HG03378 (cell line): ENCODE measurements around the gene CREB5.
"Not testable (repeated sequence)": the region's sequence is repeated elsewhere in the genome, so short reads cannot be mapped to it uniquely, and the experiment has no call there.

Experiments used
- ATAC-seq: cut with Tn5 transposase; IDR thresholded peaks from one replicate; pipeline ENCODE4 v1.9.1; 2021; ENCODE audit warnings: mild to moderate bottlenecking, moderate library complexity; ENCODE audit not compliant: unreplicated experiment

CREB5 gene, protein sequence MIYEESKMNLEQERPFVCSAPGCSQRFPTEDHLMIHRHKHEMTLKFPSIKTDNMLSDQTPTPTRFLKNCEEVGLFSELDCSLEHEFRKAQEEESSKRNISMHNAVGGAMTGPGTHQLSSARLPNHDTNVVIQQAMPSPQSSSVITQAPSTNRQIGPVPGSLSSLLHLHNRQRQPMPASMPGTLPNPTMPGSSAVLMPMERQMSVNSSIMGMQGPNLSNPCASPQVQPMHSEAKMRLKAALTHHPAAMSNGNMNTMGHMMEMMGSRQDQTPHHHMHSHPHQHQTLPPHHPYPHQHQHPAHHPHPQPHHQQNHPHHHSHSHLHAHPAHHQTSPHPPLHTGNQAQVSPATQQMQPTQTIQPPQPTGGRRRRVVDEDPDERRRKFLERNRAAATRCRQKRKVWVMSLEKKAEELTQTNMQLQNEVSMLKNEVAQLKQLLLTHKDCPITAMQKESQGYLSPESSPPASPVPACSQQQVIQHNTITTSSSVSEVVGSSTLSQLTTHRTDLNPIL

GRCh38 chr7:28411876-28412662 is at the start of gene CREB5:
TSS of gene CREB5 (plus strand) at chr7:28412518. CDS start at chr7:28412915, 397 bp downstream.
- no peak for ATAC-seq

DNA sequence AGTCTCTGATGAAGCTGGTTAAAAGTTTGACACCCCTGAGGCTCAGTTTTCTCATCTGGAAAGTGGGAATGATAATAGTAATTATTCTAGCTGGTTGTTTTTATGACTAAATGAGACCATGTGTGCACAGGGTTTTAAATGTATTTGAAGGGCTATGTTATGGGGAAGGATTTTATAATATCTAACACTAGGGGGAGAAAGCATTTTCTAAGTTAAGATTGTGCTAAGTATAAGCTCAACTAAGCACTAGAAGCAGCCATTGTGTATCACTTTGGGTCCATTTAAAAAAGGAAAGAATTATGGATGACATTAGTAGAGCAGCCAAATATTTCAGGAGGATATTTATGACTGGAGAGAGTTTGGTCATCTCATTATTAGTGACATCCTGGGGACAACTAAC is 49.5 kb upstream of the CREB5 start:
- no peak for ATAC-seq

- no peak for ATAC-seq
These were observed 48.2 kb upstream of the CREB5 start for GRCh38 chr7:28364082-28364481.

DNA sequence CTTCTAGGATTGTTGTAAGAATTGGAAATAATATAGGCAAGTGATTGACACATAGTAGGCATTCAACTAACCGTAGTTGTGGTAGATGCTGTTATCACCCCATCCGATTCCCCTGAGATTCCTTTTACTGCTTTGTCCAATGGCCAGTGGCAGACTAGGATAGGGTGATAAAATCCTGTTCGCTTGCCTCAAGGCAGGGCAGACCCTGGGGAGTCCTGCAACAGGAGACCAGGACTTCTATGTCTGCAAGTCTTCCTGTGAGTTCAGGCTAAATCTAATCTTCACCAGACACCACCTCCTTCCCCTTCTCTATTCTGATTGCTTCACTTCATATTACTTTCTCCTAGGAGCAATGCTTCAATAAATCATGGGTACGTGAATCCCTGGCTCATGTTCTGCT is 42.8 kb upstream of the CREB5 start:
- ATAC-seq: no peak

- no peak for ATAC-seq
These were observed 40.5 kb upstream of the CREB5 start for GRCh38 chr7:28371846-28372245.

GRCh38 chr7:28373990-28374389 is 38.3 kb upstream of the CREB5 start:
- no peak for ATAC-seq

GRCh38 chr7:28375729-28376128 is 36.6 kb upstream of the CREB5 start:
- ATAC-seq: no peak

- no peak for ATAC-seq
These were observed 35.7 kb upstream of the CREB5 start for GRCh38 chr7:28376634-28377033.

DNA sequence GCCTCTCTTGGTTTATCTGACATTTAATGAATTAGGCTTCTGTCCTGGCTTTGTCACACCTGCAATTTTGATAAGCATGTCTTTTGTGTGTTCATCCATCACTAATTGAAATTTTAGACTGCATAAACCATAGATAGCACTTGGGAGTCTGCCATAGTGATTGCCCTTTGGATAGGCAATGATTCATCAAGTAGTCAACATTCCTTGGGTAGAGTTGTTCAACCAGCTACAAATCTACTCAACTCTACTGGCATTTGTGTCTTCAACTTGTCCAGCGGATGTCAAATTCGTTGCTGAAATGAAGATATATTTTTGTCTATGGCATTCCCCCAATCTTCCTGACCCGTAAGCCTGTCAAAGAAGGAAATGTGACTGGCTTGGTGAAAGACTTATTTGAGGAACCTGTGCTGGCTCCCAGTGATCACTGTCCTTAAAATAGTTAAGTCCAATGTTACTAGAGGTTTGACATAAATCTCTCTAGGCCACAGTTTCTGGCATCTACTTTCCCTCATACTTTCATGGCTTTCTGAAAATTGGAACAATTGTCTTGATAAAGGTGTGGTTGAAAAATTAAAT is 33.7 kb upstream of the CREB5 start:
- ATAC-seq: no peak

GRCh38 chr7:28381466-28381865 is 30.9 kb upstream of the CREB5 start:
- no peak for ATAC-seq

DNA sequence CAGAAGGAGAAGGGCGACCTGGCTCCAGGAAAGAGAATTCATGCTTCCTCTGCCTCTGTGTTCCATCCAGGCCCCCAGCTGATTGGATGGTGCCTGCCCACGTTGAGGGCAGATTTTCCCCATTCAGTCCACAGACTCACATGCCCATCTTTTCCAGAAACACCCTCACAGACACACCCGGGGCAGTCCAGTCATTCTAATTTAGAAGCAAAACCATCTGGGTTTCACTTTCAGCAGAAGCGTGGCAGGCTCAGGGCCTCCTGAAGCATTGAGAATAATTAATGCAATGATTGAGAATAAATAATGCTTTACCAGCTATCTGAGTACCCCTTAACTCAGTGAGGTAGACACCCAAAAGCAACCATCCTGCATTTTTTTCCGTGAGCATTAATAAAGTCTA is 30.2 kb upstream of the CREB5 start:
- ATAC-seq: no peak

DNA sequence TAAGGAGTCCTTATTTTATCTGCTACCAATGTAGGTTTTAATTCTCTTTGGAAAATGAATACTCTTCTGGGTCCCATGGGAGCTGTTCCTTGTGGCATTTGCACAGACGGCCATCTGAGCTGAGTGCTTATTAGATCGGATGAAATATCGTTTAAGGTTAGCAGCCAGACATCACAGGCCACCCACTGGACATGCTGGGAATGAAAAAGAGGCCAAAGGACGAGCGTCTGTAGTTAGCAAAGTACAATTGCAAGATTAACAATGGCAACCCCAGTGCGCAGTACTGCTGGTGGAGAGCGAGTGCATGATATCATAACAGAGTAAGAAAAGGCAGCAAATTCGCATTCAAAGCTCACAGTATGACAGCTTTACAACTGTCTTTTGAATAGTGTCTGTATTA is 28.3 kb upstream of the CREB5 start:
- no peak for ATAC-seq

GRCh38 chr7:28389504-28390395 is 22.6 kb upstream of the CREB5 start:
- ATAC-seq: no peak

- ATAC-seq: no peak
These were observed 21.9 kb upstream of the CREB5 start for GRCh38 chr7:28390426-28390825.

DNA sequence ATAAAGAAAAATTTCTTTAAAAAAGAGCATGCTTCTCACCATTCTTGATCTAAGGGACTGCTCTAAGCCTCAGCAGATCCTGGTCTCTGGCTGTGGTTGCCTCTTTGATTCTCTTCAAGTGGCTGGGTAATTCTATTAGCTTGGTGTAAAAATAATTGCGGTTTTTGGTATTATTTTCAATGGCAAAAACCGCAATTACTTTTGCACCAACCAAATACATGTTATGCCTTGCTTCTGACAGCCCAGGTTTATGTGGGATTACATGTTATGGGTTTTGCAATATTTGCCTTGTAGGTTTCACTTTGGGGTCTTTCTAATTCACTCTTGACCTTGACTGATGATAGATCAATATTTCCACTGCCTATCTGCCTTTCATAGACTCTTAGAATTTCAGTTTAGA is 20.0 kb upstream of the CREB5 start:
- ATAC-seq: no peak

DNA sequence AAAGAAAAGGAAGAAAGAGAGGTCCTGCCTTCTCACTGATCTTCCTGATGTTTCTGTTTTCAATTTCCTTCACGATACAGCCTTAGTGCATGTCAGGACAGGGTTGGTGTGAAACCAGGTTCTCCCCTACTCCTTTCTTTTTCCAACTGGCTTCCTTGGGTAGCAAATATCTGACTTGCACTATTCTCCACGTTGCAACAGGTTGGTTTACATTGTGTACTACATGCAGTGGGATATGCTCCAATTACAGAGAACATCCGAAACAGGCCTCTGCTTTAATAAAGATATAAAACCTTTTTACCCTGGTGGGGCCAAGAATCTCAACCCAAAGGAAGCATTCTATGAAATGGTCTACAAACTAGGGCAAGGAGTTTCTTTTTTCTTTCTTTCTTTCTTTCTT is 16.9 kb upstream of the CREB5 start:
- ATAC-seq: no peak

DNA sequence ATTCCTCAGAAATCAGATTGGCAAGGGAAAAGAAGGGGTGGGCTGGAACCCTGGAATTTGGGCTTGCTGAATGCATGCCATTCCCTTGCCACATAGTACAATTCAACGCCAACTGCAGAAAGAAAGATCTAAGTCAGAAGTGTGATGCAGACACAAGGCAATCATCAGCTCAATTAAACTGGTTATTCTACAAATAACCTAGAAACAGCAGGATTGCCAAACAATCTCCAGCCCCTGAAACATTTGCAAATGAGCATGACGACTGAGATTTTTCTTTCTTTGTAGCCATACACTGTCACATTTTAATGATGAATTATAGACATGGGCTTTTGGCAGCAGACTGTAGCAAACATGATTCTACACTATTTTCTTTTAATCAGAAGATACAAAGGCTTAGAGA is 16.5 kb upstream of the CREB5 start:
- no peak for ATAC-seq

GRCh38 chr7:28397141-28397540 is 15.2 kb upstream of the CREB5 start:
- ATAC-seq: no peak

- no peak for ATAC-seq
These were observed 11.4 kb upstream of the CREB5 start for GRCh38 chr7:28400838-28401360.

DNA sequence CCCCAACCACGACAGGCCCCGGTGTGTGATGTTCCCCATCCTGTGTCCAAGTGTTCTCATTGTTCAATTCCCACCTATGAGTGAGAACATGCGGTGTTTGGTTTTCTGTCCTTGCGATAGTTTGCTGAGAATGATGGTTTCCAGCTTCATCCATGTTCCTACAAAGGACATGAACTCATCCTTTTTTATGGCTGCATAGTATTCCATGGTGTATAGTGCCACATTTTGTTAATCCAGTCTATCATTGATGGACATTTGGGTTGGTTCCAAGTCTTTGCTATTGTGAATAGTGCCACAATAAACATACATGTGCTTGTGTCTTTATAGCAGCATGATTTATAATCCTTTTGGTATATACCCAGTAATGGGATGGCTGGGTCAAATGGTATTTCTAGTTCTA is 10.8 kb upstream of the CREB5 start:
- ATAC-seq: not testable (repeated sequence)
